ENCODE data around the gene TOM1L2. TPM values are rescaled to one million over a fixed set of nuclear protein-coding genes. Genes with fewer than 3 reads are reported as not detected.

The TOM1L2 gene
- polyA plus RNA-seq, 1 donor from 2014 or later, result 40.9 TPM

GRCh38 chr17:17990282-17990681 lies 18.1 kb upstream of the TOM1L2 start:
- no peaks in the 10 kb centered on the region for H3K27me3 ChIP-seq (ENCODE audit: insufficient read depth, low read depth, low read length)
- H3F3A ChIP-seq (ENCODE audit: insufficient read depth, low read length, poor library complexity, severe bottlenecking), result no peaks in the 10 kb centered on the region
- no peak overlapping the region for H3K4me2 ChIP-seq (ENCODE audit: low read length)
- no peaks in the 10 kb centered on the region for H3K79me2 ChIP-seq (replicated peaks; ENCODE audit: insufficient read depth, low read length)
- no peaks in the 10 kb centered on the region for H3K9me2 ChIP-seq (ENCODE audit: insufficient read depth, low read length)
- no peaks in the 10 kb centered on the region for H4K20me1 ChIP-seq (ENCODE audit: insufficient read depth)
- H3K36me3 ChIP-seq (ENCODE audit: insufficient read depth, low read length), result no peaks in the 10 kb centered on the region
- no peak overlapping the region for H3K4me3 ChIP-seq (ENCODE audit: low read length)
- no peak for TF ChIP-seq EZH2 (IDR thresholded peaks at IDR 0.05; ENCODE audit: borderline replicate concordance, insufficient read depth, low read length, poor library complexity, severe bottlenecking)
- no peak overlapping the region for H3K9ac ChIP-seq (ENCODE audit: low read length)
- no peak overlapping the region for H2AFZ ChIP-seq (ENCODE audit: low read depth, low read length)
- H3K27ac ChIP-seq (ENCODE audit: low read length), result no peak overlapping the region
- no peaks in the 10 kb centered on the region for H3K9me3 ChIP-seq (ENCODE audit: low read length)

- Histone ChIP-seq H3K4me3 (ENCODE audit: low read length) (no peak overlapping the region), H4K20me1 (ENCODE audit: insufficient read depth) (no peaks in the 10 kb centered on the region), H3F3A (ENCODE audit: insufficient read depth, low read length, poor library complexity, severe bottlenecking) (no peaks in the 10 kb centered on the region), H3K27ac (ENCODE audit: low read length) (no peak overlapping the region), H3K27me3 (ENCODE audit: insufficient read depth, low read depth, low read length) (no peaks in the 10 kb centered on the region), H3K9ac (ENCODE audit: low read length) (no peak overlapping the region), H3K36me3 (ENCODE audit: insufficient read depth, low read length) (no peaks in the 10 kb centered on the region), H3K4me2 (ENCODE audit: low read length) (no peak overlapping the region), H2AFZ (ENCODE audit: low read depth, low read length) (no peak overlapping the region), H3K9me3 (ENCODE audit: low read length) (no peaks in the 10 kb centered on the region), H3K79me2 (replicated peaks; ENCODE audit: insufficient read depth, low read length) (no peaks in the 10 kb centered on the region), H3K9me2 (ENCODE audit: insufficient read depth, low read length) (no peaks in the 10 kb centered on the region)
- TF ChIP-seq RAD21 (conservative IDR thresholded peaks at IDR 0.05), result no peak
- no peak for TF ChIP-seq EZH2 (IDR thresholded peaks at IDR 0.05; ENCODE audit: borderline replicate concordance, insufficient read depth, low read length, poor library complexity, severe bottlenecking)
- no peak for TF ChIP-seq REST (IDR thresholded peaks at IDR 0.05; ENCODE audit: borderline replicate concordance)
- no peak for TF ChIP-seq SMC3 (conservative IDR thresholded peaks at IDR 0.05; ENCODE audit: poor library complexity)
- no peak for TF ChIP-seq CTCF (IDR thresholded peaks at IDR 0.05; ENCODE audit: poor library complexity, severe bottlenecking)
- no peak for TF ChIP-seq TAF1 (IDR thresholded peaks at IDR 0.05; ENCODE audit: low read depth)
- no peak for TF ChIP-seq MXI1 (conservative IDR thresholded peaks at IDR 0.05; ENCODE audit: poor library complexity, severe bottlenecking)
- TF ChIP-seq EP300 (conservative IDR thresholded peaks at IDR 0.05; ENCODE audit: poor library complexity, severe bottlenecking), result no peak
- TF ChIP-seq POLR2AphosphoS5 (IDR thresholded peaks at IDR 0.05), result no peak
Observed at GRCh38 chr17:17989618-17990017, 17.4 kb upstream of the TOM1L2 start.

GRCh38 chr17:17989081-17989480 lies 16.9 kb upstream of the TOM1L2 start:
- Histone ChIP-seq H3K79me2 (replicated peaks; ENCODE audit: insufficient read depth, low read length) (no peaks in the 10 kb centered on the region), H2AFZ (ENCODE audit: low read depth, low read length) (no peak overlapping the region), H4K20me1 (ENCODE audit: insufficient read depth) (no peaks in the 10 kb centered on the region), H3K36me3 (ENCODE audit: insufficient read depth, low read length) (no peaks in the 10 kb centered on the region), H3K9ac (ENCODE audit: low read length) (no peak overlapping the region), H3F3A (ENCODE audit: insufficient read depth, low read length, poor library complexity, severe bottlenecking) (no peaks in the 10 kb centered on the region), H3K27me3 (ENCODE audit: insufficient read depth, low read depth, low read length) (no peaks in the 10 kb centered on the region), H3K4me2 (ENCODE audit: low read length) (no peak overlapping the region), H3K4me3 (ENCODE audit: low read length) (no peak overlapping the region), H3K9me2 (ENCODE audit: insufficient read depth, low read length) (no peaks in the 10 kb centered on the region), H3K9me3 (ENCODE audit: low read length) (no peaks in the 10 kb centered on the region), H3K27ac (ENCODE audit: low read length) (no peak overlapping the region)
- TF ChIP-seq EZH2 (IDR thresholded peaks at IDR 0.05; ENCODE audit: borderline replicate concordance, insufficient read depth, low read length, poor library complexity, severe bottlenecking) (no peak), MXI1 (conservative IDR thresholded peaks at IDR 0.05; ENCODE audit: poor library complexity, severe bottlenecking) (no peak), EP300 (conservative IDR thresholded peaks at IDR 0.05; ENCODE audit: poor library complexity, severe bottlenecking) (no peak), RAD21 (conservative IDR thresholded peaks at IDR 0.05) (no peak), CTCF (IDR thresholded peaks at IDR 0.05; ENCODE audit: poor library complexity, severe bottlenecking) (no peak), SMC3 (conservative IDR thresholded peaks at IDR 0.05; ENCODE audit: poor library complexity) (no peak), POLR2AphosphoS5 (IDR thresholded peaks at IDR 0.05) (no peak), REST (IDR thresholded peaks at IDR 0.05; ENCODE audit: borderline replicate concordance) (no peak), TAF1 (IDR thresholded peaks at IDR 0.05; ENCODE audit: low read depth) (no peak)

All from neural cell (in vitro differentiated cells).